SHP77 (cell line): Measurements from ENCODE around the gene EPS8L3.
"Not testable (repeated sequence)": the region's sequence is repeated elsewhere in the genome, so short reads cannot be mapped to it uniquely, and the experiment has no call there.

Experiments used
- DNase-seq, 2 experiments: peaks; one replicate each; lab custom pipeline; 2025; lab: John Stamatoyannopoulos, UW

Gene EPS8L3

GRCh38 chr1:109733236-109733870, 30.4 kb downstream of the EPS8L3 start:
- DNase-seq = no peak

- no peak for DNase-seq
Measured at GRCh38 chr1:109732390-109732881, 31.3 kb downstream of the EPS8L3 start.

DNA sequence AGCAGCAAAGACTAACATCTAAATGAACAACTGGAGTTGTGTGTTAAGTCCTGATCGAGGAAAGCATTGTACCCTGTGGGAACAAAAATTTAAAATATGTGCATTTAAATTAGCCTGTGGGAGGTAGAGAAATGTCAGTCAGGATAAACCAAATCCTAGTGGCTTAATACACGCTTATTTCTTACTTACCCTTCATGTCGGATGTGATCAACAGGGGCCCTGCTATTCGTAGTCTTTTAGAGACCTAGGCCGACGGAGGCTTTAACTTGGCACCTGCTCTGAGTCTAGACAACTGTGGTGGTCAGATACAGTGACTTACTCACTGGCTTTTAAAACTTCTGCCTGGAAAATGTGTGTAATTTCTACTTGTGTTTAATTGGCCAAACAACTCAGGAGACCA, 33.1 kb downstream of the EPS8L3 start:
- DNase-seq = no peak

DNA sequence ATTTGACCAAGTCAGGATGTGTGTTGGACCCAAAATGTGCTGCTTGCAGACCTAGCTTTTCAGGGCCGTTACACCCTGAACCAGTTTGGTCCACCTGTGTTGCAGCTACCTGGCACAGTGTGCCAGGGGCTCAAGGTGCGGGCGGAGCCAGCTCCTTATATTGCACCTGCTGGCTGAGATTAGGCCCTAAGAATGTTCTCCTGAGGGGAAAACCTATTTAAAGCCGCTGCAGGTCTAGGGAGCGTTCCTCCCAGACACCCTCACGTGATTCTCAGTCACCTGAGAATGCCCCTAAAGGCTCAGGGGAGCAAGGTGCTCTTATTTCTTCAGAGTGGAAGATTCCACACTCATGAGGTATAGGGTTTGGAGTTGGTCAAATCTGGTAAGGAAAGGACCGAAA, 34.9 kb downstream of the EPS8L3 start:
- DNase-seq = no peak

- DNase-seq = no peak
Measured at GRCh38 chr1:109726728-109727373, 36.9 kb downstream of the EPS8L3 start.

- DNase-seq = no peak
Measured at GRCh38 chr1:109726007-109726406, 37.7 kb downstream of the EPS8L3 start.

DNA sequence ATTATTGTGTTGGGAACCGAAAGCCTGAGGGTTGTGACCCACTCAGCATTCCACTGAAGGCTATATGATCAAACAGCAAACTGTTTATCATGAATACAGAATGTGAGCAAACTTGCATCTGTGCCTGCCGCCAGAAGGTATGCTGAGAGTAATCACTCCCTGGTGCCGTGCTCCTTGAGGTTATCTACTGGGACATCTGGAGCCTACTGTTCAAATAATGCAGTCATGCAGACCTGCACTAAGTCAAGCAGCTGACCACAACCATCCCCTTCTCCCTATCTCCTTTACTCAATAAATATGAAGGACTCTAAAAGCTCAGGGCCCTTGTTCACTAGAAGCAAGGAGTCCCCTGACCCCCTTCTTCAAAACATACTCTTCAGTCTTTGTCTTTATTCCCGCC, 38.2 kb downstream of the EPS8L3 start:
- DNase-seq = no peak

- no peak for DNase-seq
Measured at GRCh38 chr1:109724933-109725332, 38.8 kb downstream of the EPS8L3 start.

- no peak for DNase-seq
Measured at GRCh38 chr1:109722908-109723691, 40.6 kb downstream of the EPS8L3 start.

- no peak for DNase-seq
Measured at GRCh38 chr1:109721971-109722370, 41.8 kb downstream of the EPS8L3 start.

- DNase-seq = no peak
Measured at GRCh38 chr1:109721042-109721441, 42.7 kb downstream of the EPS8L3 start.

- no peak for DNase-seq
Measured at GRCh38 chr1:109719337-109719837, 44.3 kb downstream of the EPS8L3 start.

DNA sequence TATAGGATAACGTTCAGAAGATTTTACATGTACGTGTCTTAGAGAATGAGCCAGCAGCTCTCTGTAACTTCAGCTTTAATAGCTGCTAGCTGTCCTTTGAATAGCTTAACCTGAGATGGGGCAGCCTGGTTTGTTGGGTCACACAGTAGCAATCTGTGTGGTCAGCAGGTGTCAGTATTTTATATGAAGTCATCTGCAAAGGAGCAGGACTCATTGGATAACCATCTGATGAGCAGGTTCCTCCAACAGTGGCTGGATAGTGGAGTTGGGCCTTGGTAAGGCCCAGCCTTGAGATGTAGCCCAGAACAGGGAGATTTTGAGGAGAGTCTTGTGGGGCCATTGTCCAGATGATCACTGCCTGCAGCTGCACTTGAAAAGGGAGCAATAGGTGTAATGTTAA, 45.2 kb downstream of the EPS8L3 start:
- peak in 1 of 2 experiments; percentile 19 for DNase-seq

DNA sequence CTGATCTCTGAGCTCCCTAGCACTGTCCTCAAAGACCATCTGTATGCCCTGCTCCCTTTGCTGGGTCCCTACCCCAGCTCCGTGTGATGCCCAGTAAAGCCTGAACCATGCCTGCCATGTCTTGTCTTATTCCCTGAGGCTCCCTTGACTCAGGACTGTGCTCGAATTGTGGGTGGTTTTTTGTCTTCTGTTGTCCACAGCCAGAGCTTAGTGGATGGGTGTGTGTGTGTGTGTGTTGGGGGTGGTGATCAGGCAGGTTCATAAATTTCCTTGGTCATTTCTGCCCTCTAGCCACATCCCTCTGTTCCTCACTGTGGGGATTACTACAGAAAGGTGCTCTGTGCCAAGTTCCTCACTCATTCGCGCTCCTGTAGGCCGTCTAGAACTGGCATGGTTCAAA, 46.0 kb downstream of the EPS8L3 start:
- no peak for DNase-seq

DNA sequence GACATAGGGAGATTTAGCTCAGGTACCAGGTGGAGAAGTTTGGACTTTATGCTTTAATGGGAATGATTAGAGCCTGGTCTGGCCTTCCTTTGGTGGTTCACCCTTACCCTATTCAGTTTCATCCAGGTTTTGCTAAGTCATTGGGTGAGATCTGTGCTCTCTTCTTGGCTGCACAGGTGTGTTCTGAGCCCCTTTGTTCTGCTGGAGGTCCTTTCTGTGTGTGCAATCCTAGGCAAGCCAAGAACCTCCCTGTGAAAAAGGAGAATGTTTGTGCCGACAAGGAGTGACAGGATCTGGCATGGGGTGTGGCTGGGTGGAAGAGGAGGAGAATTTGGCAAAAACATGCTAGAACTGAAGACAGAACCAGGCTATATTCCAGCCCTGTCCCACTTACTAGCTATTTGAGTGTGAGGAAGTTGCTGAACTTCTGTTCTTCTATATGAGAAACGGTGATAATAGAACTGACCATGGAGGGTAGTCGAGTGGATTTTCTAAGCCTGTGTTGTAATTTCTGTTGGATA, 47.1 kb downstream of the EPS8L3 start:
- no peak for DNase-seq

DNA sequence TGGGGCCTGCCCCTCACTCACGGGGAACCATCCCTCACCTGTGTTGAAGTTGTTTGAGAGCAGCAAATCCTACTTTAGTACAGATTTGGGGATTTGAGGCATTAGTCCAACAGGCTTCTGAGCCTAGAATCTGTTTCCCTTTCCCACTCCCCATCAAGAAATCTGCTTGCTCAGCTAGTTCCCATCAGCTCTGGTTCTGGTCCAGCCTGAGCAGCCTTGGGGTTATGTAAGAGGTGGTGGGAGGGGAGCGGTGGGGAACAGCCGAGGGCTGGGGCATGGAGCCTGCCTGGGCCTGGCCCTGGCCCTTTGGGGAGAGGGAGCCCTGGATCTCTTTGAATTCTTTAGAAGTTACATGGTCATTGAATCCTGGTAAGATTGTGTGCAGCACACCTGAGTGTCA, 47.6 kb downstream of the EPS8L3 start:
- DNase-seq = no peak

GRCh38 chr1:109714661-109715372, 48.9 kb downstream of the EPS8L3 start:
- no peak for DNase-seq

GRCh38 chr1:109713636-109714035, 50.1 kb downstream of the EPS8L3 start:
- DNase-seq = no peak

- DNase-seq = no peak
Measured at GRCh38 chr1:109712321-109712864, 51.3 kb downstream of the EPS8L3 start.

- not testable (repeated sequence) for DNase-seq
Measured at GRCh38 chr1:109711593-109712320, 52.0 kb downstream of the EPS8L3 start, which contains the start of gene GSTM5. GSTM5 (plus strand) TSS chr1:109712251; CDS start chr1:109712313, 62 bp downstream.

DNA sequence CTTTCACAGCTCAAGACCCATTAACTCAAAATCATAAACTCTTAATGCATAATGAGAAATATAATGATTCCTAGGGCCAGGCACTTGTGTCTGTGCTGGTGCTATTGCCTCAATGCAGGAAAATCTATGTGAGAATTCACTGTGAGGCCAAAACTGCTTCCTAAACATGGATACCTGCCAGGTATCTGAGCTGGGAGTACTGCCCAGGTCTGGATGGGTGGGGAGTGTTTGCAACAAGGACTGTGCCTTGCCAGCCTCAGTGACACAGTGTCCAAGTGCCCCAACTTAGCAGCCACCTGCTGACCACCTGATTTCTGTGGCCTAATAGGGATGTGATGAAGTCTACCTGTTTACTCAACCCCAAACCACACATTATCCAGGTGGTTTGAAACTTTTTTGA, 53.9 kb downstream of the EPS8L3 start:
- not testable (repeated sequence) for DNase-seq
